PC-9 (cell line): ENCODE results near the gene LRP1-AS. TPM values are rescaled to one million over a fixed set of nuclear protein-coding genes. Genes with fewer than 3 reads are reported as not detected.

Experiments used
- BruUV-seq: library from RNA; stranded (reverse); fragments of 400-500 nt; replicated peaks from 2 replicates; lab custom pipeline; 2021; lab: Mats Ljungman, UMichigan
- CTCF ChIA-PET: fragments of 300-600 bp; sonication (Branson Sonifier 250); formaldehyde crosslinking; loops from one replicate; lab custom pipeline; 2022; ENCODE audit warnings: antibody characterized with exemption; lab: Charles Lee
- POLR2A ChIA-PET: fragments of 300-600 bp; sonication (Branson Sonifier 250); formaldehyde crosslinking; loops from one replicate; lab custom pipeline; 2022; ENCODE audit warnings: antibody characterized with exemption; ENCODE audit not compliant: unreplicated experiment; lab: Charles Lee
- DNase-seq, 2 experiments: peaks; one replicate each; pipeline versions ENCODE4 v3.0.0 to v3.0.0-alpha.2; 2015 to 2022; ENCODE audit warnings: mixed read lengths in 1 of 2
- H2AFZ ChIP-seq: fragments of 200-600 bp; sonication (generic); 2 replicates; pipeline ENCODE4 v1.8.1; 2017; ENCODE audit warnings: antibody characterized with exemption
- H3F3A ChIP-seq: fragments of 200-600 bp; sonication (generic); 2 replicates; pipeline ENCODE4 v1.8.1; 2017; ENCODE audit warnings: antibody characterized with exemption, mild to moderate bottlenecking, low read depth; ENCODE audit not compliant: insufficient read depth
- H3K27ac ChIP-seq: fragments of 200-600 bp; sonication (generic); 2 replicates; pipeline ENCODE4 v1.6.1; 2016; ENCODE audit warnings: mixed run types
- H3K27me3 ChIP-seq: fragments of 200-600 bp; sonication (generic); 2 replicates; pipeline ENCODE4 v1.6.1; 2016; ENCODE audit warnings: low read depth, mixed run types; ENCODE audit not compliant: insufficient read depth
- H3K36me3 ChIP-seq: fragments of 200-600 bp; sonication (generic); 2 replicates; pipeline ENCODE4 v1.6.1; 2016; ENCODE audit warnings: low read depth, mixed run types
- H3K4me1 ChIP-seq: fragments of 200-600 bp; sonication (generic); replicated peaks from 2 replicates; pipeline ENCODE4 v1.6.1; 2016; ENCODE audit warnings: mixed run types; ENCODE audit not compliant: insufficient read depth
- H3K4me2 ChIP-seq: fragments of 200-600 bp; sonication (generic); 2 replicates; pipeline ENCODE4 v1.6.1; 2017; ENCODE audit warnings: mixed run types
- H3K4me3 ChIP-seq: fragments of 200-600 bp; sonication (generic); 2 replicates; pipeline ENCODE4 v1.6.1; 2016; ENCODE audit warnings: mixed run types
- H3K79me2 ChIP-seq: fragments of 200-600 bp; sonication (generic); 2 replicates; pipeline ENCODE4 v1.6.1; 2017; ENCODE audit warnings: low read depth, mixed run types
- H3K9me2 ChIP-seq: fragments of 200-600 bp; sonication (generic); 2 replicates; pipeline ENCODE4 v1.8.1; 2017; ENCODE audit warnings: mild to moderate bottlenecking; ENCODE audit not compliant: insufficient read depth
- H3K9me3 ChIP-seq: fragments of 200-600 bp; sonication (generic); 2 replicates; pipeline ENCODE4 v1.8.1; 2016; ENCODE audit warnings: low read depth; ENCODE audit not compliant: insufficient read depth
- H4K20me1 ChIP-seq: fragments of 200-600 bp; sonication (generic); 2 replicates; pipeline ENCODE4 v1.8.1; 2017; ENCODE audit not compliant: insufficient read depth
- CTCF ChIP-seq: fragments of 200-600 bp; sonication (generic); conservative IDR thresholded peaks from 2 replicates; pipeline ENCODE4 v1.6.1; 2017; ENCODE audit warnings: mixed run types, antibody characterized with exemption, mild to moderate bottlenecking, moderate library complexity
- EZH2 ChIP-seq: fragments of 200-600 bp; sonication (generic); IDR thresholded peaks from 2 replicates; pipeline ENCODE4 v1.8.0; 2017; ENCODE audit warnings: antibody characterized with exemption, low read depth
- intact Hi-C: fragments of 100-400 bp; cut with micrococcal nuclease; formaldehyde crosslinking; loops from one replicate; pipeline ENCODE4 v1.10.0; 2022; ENCODE audit not compliant: unreplicated experiment
- total RNA-seq: library from RNA; stranded (reverse); gene quantifications from 2 replicates; pipeline ENCODE4 v1.2.3, GENCODE V29; 2021

The LRP1-AS gene
- total RNA-seq, 1 experiment from 2014 or later, result not detected

GRCh38 chr12:57142727-57143126, 4.7 kb downstream of the LRP1-AS start:
- no peak overlapping the region for H3K27ac ChIP-seq
- H3K27me3 ChIP-seq, result no peaks in the 10 kb centered on the region
- DNase-seq, result no peak
- ChIA-PET CTCF (no interaction called here), POLR2A (no interaction called here)
- H3K79me2 ChIP-seq, result no peaks in the 10 kb centered on the region
- no peaks in the 10 kb centered on the region for H3K9me3 ChIP-seq
- intact Hi-C loops, result no loop called here
- TF ChIP-seq EZH2 (no peak), CTCF (no peak)
- BruUV-seq, result no TSS peak
- H3K4me3 ChIP-seq, result no peak overlapping the region
- H3K36me3 ChIP-seq, result no peaks in the 10 kb centered on the region
- H3F3A ChIP-seq, result no peaks in the 10 kb centered on the region
- peaks cover 6% of the 10 kb centered on the region for H3K4me1 ChIP-seq
- H3K4me2 ChIP-seq, result no peak overlapping the region
- no peaks in the 10 kb centered on the region for H3K9me2 ChIP-seq
- H2AFZ ChIP-seq, result no peak overlapping the region
- H4K20me1 ChIP-seq, result no peaks in the 10 kb centered on the region

GRCh38 chr12:57142121-57142520, 5.3 kb downstream of the LRP1-AS start:
- Histone ChIP-seq H3K4me3 (no peak overlapping the region), H3K9me3 (no peaks in the 10 kb centered on the region), H3K79me2 (no peaks in the 10 kb centered on the region), H3K4me1 (peaks cover 6% of the 10 kb centered on the region), H3K4me2 (no peak overlapping the region), H3K27ac (no peak overlapping the region), H3K9me2 (no peaks in the 10 kb centered on the region), H3F3A (no peaks in the 10 kb centered on the region), H3K27me3 (no peaks in the 10 kb centered on the region), H4K20me1 (no peaks in the 10 kb centered on the region), H2AFZ (no peak overlapping the region), H3K36me3 (no peaks in the 10 kb centered on the region)
- ChIA-PET POLR2A (no interaction called here), CTCF (interaction anchor here (0.6 kb wide), 1 partner anchor 88 kb away, joined by 3 read pairs; no protein-coding TSS in a partner anchor)
- intact Hi-C loops, result no loop called here
- no peak for DNase-seq
- TF ChIP-seq EZH2 (no peak), CTCF (no peak)
- no TSS peak for BruUV-seq

GRCh38 chr12:57141249-57141648, 6.2 kb downstream of the LRP1-AS start:
- no peak for DNase-seq
- Histone ChIP-seq H3K79me2 (no peaks in the 10 kb centered on the region), H2AFZ (no peak overlapping the region), H3K27ac (no peak overlapping the region), H3F3A (no peaks in the 10 kb centered on the region), H3K4me3 (no peak overlapping the region), H4K20me1 (no peaks in the 10 kb centered on the region), H3K9me2 (no peaks in the 10 kb centered on the region), H3K4me2 (no peak overlapping the region), H3K4me1 (peaks cover 6% of the 10 kb centered on the region), H3K9me3 (no peaks in the 10 kb centered on the region), H3K36me3 (no peaks in the 10 kb centered on the region), H3K27me3 (no peaks in the 10 kb centered on the region)
- POLR2A ChIA-PET, result no interaction called here
- TF ChIP-seq EZH2 (no peak), CTCF (no peak)
- CTCF ChIA-PET, result interaction anchor here (0.6 kb wide), 1 partner anchor 89 kb away, joined by 3 read pairs; no protein-coding TSS in a partner anchor
- BruUV-seq, result no TSS peak
- intact Hi-C loops, result no loop called here
